NT2/D1 (cell line): ENCODE data around the gene EGFR.

ENCODE experiments used
- SUZ12 ChIP-seq: IDR thresholded peaks from 2 replicates; pipeline ENCODE4 v1.6.1; 2011; ENCODE audit not compliant: insufficient read length, insufficient read depth; ENCODE audit errors: extremely low read depth
- YY1 ChIP-seq: IDR thresholded peaks from 2 replicates; pipeline ENCODE4 v1.6.1; 2011; ENCODE audit not compliant: insufficient read length, insufficient read depth
- ZNF274 ChIP-seq: IDR thresholded peaks from 2 replicates; pipeline ENCODE4 v1.6.1; 2011; ENCODE audit warnings: mild to moderate bottlenecking, low read depth, low read length

DNA sequence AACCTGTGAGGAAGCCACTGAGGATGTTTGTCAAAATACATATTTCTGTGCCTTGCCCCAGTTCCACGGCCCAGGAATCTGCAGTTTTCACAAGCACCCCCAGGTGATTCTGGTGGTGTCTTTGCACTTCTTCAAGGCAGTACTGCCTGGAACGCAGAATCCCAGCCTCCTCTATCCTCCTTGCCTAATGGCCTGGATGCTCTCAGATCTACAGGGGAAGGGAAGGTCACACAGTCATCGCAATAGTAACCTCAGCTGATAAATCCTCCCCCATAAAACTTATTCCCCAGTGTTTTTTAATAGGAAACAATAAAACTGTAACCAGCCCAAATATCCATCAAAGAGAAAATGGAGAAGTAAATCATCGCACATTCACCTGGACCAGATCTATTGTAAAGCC lies 78.3 kb downstream of the EGFR start:
- no peak for TF ChIP-seq YY1
- TF ChIP-seq SUZ12 = no peak
- no peak for TF ChIP-seq ZNF274
